Measurements from ENCODE around the gene NTF3.

DNA sequence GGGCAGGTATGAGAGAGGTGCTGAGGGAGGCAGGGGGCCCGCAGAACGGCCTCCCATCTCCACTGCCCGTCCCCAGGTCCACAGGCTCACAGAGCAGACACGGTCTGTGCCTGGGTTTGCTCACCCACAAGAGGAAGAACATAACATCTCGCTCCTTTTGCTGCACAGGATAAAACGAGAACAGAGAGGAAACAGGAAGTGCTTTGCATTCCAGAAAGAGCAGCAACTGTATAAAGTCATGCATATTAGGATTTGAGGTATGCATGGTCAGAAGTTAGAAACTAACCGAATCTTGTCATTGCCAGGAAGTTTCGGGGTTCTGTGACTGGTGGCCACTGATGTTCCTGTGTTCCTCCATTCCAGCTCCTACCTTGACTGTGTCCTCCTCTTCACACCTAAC, 25.0 kb downstream of the NTF3 start:
- TF ChIP-seq CTCF (IDR thresholded peaks at IDR 0.05; ENCODE audit: borderline replicate concordance, extremely low read depth, low read length, poor library complexity, severe bottlenecking): no peak
- TF ChIP-seq EZH2 (IDR thresholded peaks at IDR 0.05; ENCODE audit: borderline replicate concordance, low read depth, low read length, severe bottlenecking): no peak

Measured in DND-41 (cell line).